Large intestine (tissue), 3 donors: ENCODE data around the gene LSG1. TPM values are rescaled to one million over a fixed set of nuclear protein-coding genes. Genes with fewer than 3 reads are reported as not detected.

Source experiments
- DNase-seq, 2 donors: peaks; one replicate each; pipeline versions ENCODE4 v3.0.0 to v3.0.0-alpha.2; 2013
- H3K27ac ChIP-seq: one replicate; pipeline ENCODE4 v1.5.1; 2013; ENCODE audit warnings: low read length
- H3K27me3 ChIP-seq: 2 replicates; pipeline ENCODE4 v1.6.1; 2013; ENCODE audit warnings: low read length; ENCODE audit not compliant: control insufficient read depth, insufficient read depth
- H3K36me3 ChIP-seq: 2 replicates; pipeline ENCODE4 v1.6.1; 2013; ENCODE audit warnings: low read length; ENCODE audit not compliant: control insufficient read depth, insufficient read depth
- H3K4me1 ChIP-seq: one replicate; pipeline ENCODE4 v1.6.1; 2013; ENCODE audit warnings: low read length; ENCODE audit not compliant: control insufficient read depth, insufficient read depth
- H3K4me3 ChIP-seq: one replicate; pipeline ENCODE4 v1.5.1; 2013; ENCODE audit warnings: low read length
- H3K9me3 ChIP-seq: one replicate; pipeline ENCODE4 v1.6.1; 2013; ENCODE audit warnings: mild to moderate bottlenecking, low read depth, low read length, moderate library complexity; ENCODE audit not compliant: control insufficient read depth
- WGBS: methylation state at CpG from one replicate; pipeline ENCODE4 v1.1.5; 2013; ENCODE audit warnings: low lambda C conversion rate; ENCODE audit not compliant: insufficient coverage; 5-methylcytosine and 5-hydroxymethylcytosine counted together
- polyA plus RNA-seq: library from polyadenylated mRNA; unstranded; fragments of 120-200 nt; gene quantifications from one replicate; pipeline ENCODE4 v1.2.1, GENCODE V29; 2013

LSG1 gene
- polyA plus RNA-seq, 1 donor, result 60.3 TPM

- H3K36me3 ChIP-seq, result no peaks in the 10 kb centered on the region
- no CpG with 5 or more reads among the region's 7 CpGs for WGBS
- H3K4me3 ChIP-seq, result no peak overlapping the region
Observed at GRCh38 chr3:194707147-194707540, 35.2 kb upstream of the LSG1 start.

GRCh38 chr3:194705761-194706160 is 33.8 kb upstream of the LSG1 start:
- no peak overlapping the region for H3K4me3 ChIP-seq
- no peak for DNase-seq
- WGBS, result 0% methylated on average over 1 of the region's 11 CpGs
- no peaks in the 10 kb centered on the region for H3K27me3 ChIP-seq
- H3K9me3 ChIP-seq, result no peaks in the 10 kb centered on the region
- peaks cover 8% of the 10 kb centered on the region for H3K4me1 ChIP-seq
- H3K27ac ChIP-seq, result no peak overlapping the region
- H3K36me3 ChIP-seq, result no peaks in the 10 kb centered on the region

More at GRCh38 chr3:194707147-194707540, 35.2 kb upstream of the LSG1 start:
- Histone ChIP-seq H3K27me3 (no peaks in the 10 kb centered on the region), H3K4me1 (peaks cover 8% of the 10 kb centered on the region), H3K9me3 (no peaks in the 10 kb centered on the region), H3K27ac (no peak overlapping the region)
- DNase-seq, result no peak

GRCh38 chr3:194705227-194705626 is 33.2 kb upstream of the LSG1 start:
- Histone ChIP-seq H3K27me3 (no peaks in the 10 kb centered on the region), H3K36me3 (no peaks in the 10 kb centered on the region), H3K27ac (no peak overlapping the region), H3K9me3 (no peaks in the 10 kb centered on the region), H3K4me1 (peaks cover 8% of the 10 kb centered on the region), H3K4me3 (no peak overlapping the region)
- DNase-seq, result no peak
- WGBS, result 100% methylated on average over 1 of the region's 8 CpGs

- Histone ChIP-seq H3K36me3 (no peaks in the 10 kb centered on the region), H3K27ac (no peak overlapping the region), H3K4me3 (no peak overlapping the region), H3K9me3 (peaks cover 3% of the 10 kb centered on the region), H3K27me3 (no peaks in the 10 kb centered on the region), H3K4me1 (peaks cover 8% of the 10 kb centered on the region)
- DNase-seq, result no peak
- no CpG with 5 or more reads among the region's 9 CpGs for WGBS
Observed at GRCh38 chr3:194702545-194702944, 30.6 kb upstream of the LSG1 start.

- WGBS, result no CpG with 5 or more reads among the region's 6 CpGs
- H3K9me3 ChIP-seq, result peaks cover 3% of the 10 kb centered on the region
- H3K36me3 ChIP-seq, result no peaks in the 10 kb centered on the region
- H3K27ac ChIP-seq, result no peak overlapping the region
- no peak overlapping the region for H3K4me3 ChIP-seq
- no peaks in the 10 kb centered on the region for H3K27me3 ChIP-seq
- no peak for DNase-seq
- no peaks in the 10 kb centered on the region for H3K4me1 ChIP-seq
Observed at GRCh38 chr3:194696702-194697101, 24.7 kb upstream of the LSG1 start.

- Histone ChIP-seq H3K9me3 (peaks cover 6% of the 10 kb centered on the region), H3K4me3 (no peak overlapping the region), H3K27me3 (peaks cover 14% of the 10 kb centered on the region), H3K36me3 (no peaks in the 10 kb centered on the region), H3K4me1 (peaks cover 7% of the 10 kb centered on the region), H3K27ac (no peak overlapping the region)
- 83% methylated on average over 3 of the region's 15 CpGs for WGBS
- DNase-seq, result no peak
Observed at GRCh38 chr3:194691481-194692283, 19.7 kb upstream of the LSG1 start.

- Histone ChIP-seq H3K4me3 (no peak overlapping the region), H3K27me3 (peaks cover 23% of the 10 kb centered on the region), H3K4me1 (peaks cover 7% of the 10 kb centered on the region), H3K9me3 (peaks cover 10% of the 10 kb centered on the region), H3K36me3 (no peaks in the 10 kb centered on the region), H3K27ac (no peak overlapping the region)
- no CpG with 5 or more reads among the region's 8 CpGs for WGBS
- no peak for DNase-seq
Observed at GRCh38 chr3:194690501-194691372, 18.7 kb upstream of the LSG1 start.

GRCh38 chr3:194689493-194689944 is 17.5 kb upstream of the LSG1 start:
- H3K27ac ChIP-seq, result no peak overlapping the region
- H3K27me3 ChIP-seq, result peaks cover 35% of the 10 kb centered on the region
- WGBS, result no CpG with 5 or more reads among the region's 9 CpGs
- H3K4me3 ChIP-seq, result no peak overlapping the region
- H3K9me3 ChIP-seq, result peaks cover 10% of the 10 kb centered on the region
- H3K36me3 ChIP-seq, result no peaks in the 10 kb centered on the region
- peak in 1 of 2 donors; percentile 33 for DNase-seq
- peaks cover 7% of the 10 kb centered on the region for H3K4me1 ChIP-seq

- no CpG with 5 or more reads among the region's 6 CpGs for WGBS
- Histone ChIP-seq H3K4me3 (no peak overlapping the region), H3K4me1 (peaks cover 7% of the 10 kb centered on the region), H3K27ac (no peak overlapping the region), H3K36me3 (no peaks in the 10 kb centered on the region), H3K27me3 (peaks cover 39% of the 10 kb centered on the region), H3K9me3 (peaks cover 10% of the 10 kb centered on the region)
- no peak for DNase-seq
Observed at GRCh38 chr3:194688946-194689345, 17.0 kb upstream of the LSG1 start.

- Histone ChIP-seq H3K4me1 (peaks cover 7% of the 10 kb centered on the region), H3K27ac (peak overlapping the region; percentile 53), H3K4me3 (peak overlapping the region; percentile 55), H3K27me3 (peaks cover 39% of the 10 kb centered on the region), H3K9me3 (peaks cover 10% of the 10 kb centered on the region), H3K36me3 (no peaks in the 10 kb centered on the region)
- peak in 1 of 2 donors; percentile 37 for DNase-seq
- WGBS, result no CpG with 5 or more reads among the region's 16 CpGs
Observed at GRCh38 chr3:194688200-194688740, 16.3 kb upstream of the LSG1 start.
